NCI-H510A treated with DMSO at 0.1 percent for 48 hours (cell line): ENCODE measurements around the gene LSM11.

ENCODE experiments used
- DNase-seq: peaks from one replicate; lab custom pipeline; 2025; lab: John Stamatoyannopoulos, UW

LSM11 gene

DNA sequence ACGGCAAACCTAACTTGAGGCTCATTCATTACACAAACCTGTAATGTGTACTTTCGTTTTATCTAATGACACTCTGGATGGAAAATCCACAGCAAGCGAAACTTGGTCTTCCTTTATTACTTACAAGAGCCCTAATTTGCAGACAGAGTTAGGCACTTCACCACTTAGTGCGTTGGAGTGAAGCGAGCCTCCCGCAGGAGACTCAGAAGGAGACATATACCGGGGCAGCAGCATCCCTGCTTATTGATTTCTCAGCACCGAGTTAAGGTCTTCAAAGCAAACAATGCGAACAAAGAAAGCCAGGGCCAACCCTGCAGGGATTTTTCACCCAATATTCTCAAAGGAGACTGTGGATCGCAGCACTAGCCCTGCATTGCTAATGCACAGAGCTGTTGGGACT is 28.6 kb downstream of the LSM11 start:
- DNase-seq, result no peak

- peak; percentile 56 for DNase-seq
These were observed 34.8 kb downstream of the LSM11 start for GRCh38 chr5:157778121-157778805.

- no peak for DNase-seq
These were observed 35.7 kb downstream of the LSM11 start for GRCh38 chr5:157779221-157779620.

DNA sequence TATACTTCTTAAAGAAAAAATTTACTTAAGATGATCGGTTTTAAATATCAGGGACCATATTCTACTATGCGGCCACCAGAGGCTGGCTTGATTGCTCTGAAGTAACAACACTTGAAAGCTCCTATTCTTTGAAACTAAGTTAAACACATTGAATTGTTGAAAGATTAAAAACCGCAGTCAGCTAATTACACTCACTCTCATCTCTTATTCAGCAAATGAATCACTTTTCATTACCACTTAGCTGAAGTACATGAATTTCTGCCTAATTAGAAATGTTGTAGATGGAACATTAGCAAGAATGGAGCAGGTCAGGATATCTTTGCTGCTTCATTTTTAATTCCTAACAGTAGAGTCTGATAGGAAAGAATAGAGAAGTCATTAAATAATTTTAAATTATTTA is 42.3 kb downstream of the LSM11 start:
- no peak for DNase-seq

DNA sequence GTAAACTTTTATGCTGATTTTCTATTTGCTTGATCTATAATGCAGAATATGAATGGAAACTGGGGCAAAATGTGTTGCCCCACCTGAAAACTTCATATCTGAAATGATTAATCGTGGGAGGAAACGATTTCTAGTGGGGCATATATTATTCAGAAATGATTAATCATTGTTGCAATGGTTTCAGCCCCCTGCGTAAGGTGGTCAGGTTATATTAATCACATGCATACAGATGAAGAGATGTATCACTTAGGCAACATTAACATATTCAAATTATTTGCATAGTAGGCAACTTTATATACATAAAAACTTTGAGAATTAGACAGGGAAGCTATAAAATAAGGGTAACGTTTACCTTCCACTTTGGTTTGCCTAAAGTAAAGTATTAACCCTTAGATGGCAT is 49.8 kb downstream of the LSM11 start:
- no peak for DNase-seq

DNA sequence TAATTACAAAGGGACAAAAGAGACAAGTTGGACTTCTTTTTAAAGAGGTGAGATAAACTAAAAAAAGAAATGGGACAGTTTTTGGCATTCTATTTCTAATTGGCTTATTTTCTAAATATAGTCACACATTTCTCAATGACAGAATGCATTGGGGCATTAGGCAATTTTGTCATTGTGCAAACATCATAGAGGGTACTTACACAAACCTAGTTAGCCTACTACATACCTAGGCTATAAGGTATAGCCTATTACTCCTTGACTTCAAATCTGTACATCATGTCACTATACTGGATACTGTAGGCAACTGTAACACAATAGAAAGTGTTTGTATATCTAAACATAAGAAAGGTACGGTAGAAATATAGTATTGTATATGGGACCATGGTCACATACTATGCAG is 56.1 kb downstream of the LSM11 start:
- DNase-seq, result no peak

GRCh38 chr5:157800137-157800536 is 56.6 kb downstream of the LSM11 start:
- DNase-seq, result no peak

GRCh38 chr5:157802736-157803135 is 59.2 kb downstream of the LSM11 start:
- no peak for DNase-seq

DNA sequence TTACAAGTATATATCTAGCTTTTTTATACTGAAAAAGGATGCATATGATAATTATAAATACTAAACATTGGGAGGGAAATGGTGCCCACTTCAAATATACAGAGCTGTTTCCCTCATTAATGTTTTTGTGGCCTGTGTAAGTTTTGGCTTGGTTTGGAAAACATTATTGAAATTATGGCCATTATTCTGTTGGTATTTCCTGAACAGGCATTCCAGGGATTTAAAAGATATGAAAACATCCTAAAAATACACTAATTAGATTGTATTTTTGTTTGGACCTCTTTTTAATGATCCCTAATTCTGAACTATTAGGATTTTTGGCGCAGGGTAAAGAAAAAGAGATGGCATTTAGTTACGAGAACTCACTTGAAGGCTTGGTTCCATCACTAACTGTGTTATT is 64.5 kb downstream of the LSM11 start:
- no peak for DNase-seq
